Lung microvascular endothelial cell (primary cell): ENCODE measurements around the gene PILRB. TPM values are rescaled to one million over a fixed set of nuclear protein-coding genes. Genes with fewer than 3 reads are reported as not detected.
"Not testable (repeated sequence)": the region's sequence is repeated elsewhere in the genome, so short reads cannot be mapped to it uniquely, and the experiment has no call there.

Source experiments
- DNase-seq, 2 donors: peaks; one replicate each; pipeline versions ENCODE4 v3.0.0 to v3.0.0-alpha.2; 2010; ENCODE audit warnings: low read depth in 2 of 2
- total RNA-seq: library from RNA; depleted of rRNA; stranded (reverse); fragments of >200 nt; gene quantifications from 2 replicates; pipeline ENCODE4 v1.2.1, GENCODE V29; 2014

The PILRB gene
- total RNA-seq, 1 donor from 2014 or later = 21.6 TPM

- DNase-seq = no peak
Measured at GRCh38 chr7:100356416-100357068, 1.4 kb upstream of the PILRB start.

DNA sequence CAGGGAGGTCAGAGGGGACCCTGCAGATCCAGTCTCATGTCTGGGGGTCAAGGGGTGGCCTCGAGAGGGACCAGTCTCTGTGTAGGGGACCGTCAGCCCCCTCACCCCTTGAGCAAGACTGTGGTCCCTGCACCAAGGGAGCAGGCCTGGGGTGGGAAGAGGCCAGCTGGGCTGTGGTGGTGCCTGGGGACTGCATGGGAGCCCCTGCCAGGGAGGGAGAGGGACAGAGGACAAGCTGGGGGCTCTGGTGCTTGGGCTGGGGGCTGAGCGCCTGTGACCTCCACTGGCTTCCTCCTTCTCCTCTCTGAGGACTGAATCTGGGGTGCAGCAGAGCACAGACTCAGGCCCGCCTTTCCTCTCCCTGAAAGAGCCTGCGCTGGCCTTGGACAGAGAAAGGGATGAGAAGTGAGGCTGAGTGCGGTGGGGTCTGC, 771 bp upstream of the PILRB start:
- no peak for DNase-seq

DNA sequence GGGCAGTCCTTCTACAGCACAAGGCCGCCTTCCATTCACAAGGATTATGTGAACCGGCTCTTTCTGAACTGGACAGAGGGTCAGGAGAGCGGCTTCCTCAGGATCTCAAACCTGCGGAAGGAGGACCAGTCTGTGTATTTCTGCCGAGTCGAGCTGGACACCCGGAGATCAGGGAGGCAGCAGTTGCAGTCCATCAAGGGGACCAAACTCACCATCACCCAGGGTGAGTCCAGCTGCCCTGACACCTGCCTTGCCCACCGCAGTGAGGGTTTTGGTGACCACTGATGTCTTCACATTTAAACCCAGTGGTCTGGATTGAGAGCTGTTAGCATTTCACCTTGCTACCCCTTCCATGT, 918 bp downstream of the PILRB start:
- DNase-seq = no peak

- no peak for DNase-seq
Measured at GRCh38 chr7:100360135-100360854, 2.4 kb downstream of the PILRB start.

- DNase-seq = no peak
Measured at GRCh38 chr7:100363098-100363497, 5.2 kb downstream of the PILRB start.

DNA sequence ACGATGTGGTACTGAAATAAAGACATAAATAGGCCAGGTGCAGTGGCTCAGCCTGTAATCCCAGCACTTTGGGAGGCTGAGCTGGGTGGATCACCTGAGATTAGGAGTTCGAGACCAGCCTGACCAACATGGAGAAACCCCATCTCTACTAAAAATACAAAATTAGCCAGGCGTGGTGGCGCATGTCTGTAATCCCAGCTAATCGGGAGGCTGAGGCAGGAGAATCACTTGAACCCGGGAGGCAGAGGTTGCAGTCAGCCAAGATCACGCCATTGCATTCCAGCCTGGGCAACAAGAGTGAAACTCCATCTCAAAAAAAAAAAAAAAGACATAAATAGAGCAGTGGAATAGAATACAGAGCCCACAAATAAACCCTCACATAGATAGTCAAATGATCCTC, 5.9 kb downstream of the PILRB start:
- DNase-seq = not testable (repeated sequence)

- no peak for DNase-seq
Measured at GRCh38 chr7:100364480-100364879, 6.6 kb downstream of the PILRB start.

DNA sequence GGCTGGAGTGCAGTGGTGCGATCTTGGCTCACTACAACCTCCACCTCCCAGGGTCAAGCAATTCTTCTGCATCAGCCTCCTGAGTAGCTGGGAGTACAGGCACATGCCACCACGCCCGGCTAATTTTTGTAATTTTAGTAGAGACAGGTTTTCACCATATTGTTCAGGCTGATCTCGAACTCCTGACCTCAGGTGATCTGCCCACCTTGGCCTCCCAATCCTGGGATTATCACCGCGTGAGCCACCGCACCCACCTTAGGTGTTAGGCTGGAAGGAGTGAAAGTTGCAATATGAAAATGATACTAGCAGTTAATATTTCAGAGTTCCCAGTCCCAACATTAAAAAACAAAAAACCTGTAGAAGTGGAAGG, 8.1 kb downstream of the PILRB start:
- not testable (repeated sequence) for DNase-seq

- no peak for DNase-seq
Measured at GRCh38 chr7:100366411-100367250, 8.7 kb downstream of the PILRB start.

GRCh38 chr7:100367251-100367620, 9.3 kb downstream of the PILRB start:
- DNase-seq = no peak

DNA sequence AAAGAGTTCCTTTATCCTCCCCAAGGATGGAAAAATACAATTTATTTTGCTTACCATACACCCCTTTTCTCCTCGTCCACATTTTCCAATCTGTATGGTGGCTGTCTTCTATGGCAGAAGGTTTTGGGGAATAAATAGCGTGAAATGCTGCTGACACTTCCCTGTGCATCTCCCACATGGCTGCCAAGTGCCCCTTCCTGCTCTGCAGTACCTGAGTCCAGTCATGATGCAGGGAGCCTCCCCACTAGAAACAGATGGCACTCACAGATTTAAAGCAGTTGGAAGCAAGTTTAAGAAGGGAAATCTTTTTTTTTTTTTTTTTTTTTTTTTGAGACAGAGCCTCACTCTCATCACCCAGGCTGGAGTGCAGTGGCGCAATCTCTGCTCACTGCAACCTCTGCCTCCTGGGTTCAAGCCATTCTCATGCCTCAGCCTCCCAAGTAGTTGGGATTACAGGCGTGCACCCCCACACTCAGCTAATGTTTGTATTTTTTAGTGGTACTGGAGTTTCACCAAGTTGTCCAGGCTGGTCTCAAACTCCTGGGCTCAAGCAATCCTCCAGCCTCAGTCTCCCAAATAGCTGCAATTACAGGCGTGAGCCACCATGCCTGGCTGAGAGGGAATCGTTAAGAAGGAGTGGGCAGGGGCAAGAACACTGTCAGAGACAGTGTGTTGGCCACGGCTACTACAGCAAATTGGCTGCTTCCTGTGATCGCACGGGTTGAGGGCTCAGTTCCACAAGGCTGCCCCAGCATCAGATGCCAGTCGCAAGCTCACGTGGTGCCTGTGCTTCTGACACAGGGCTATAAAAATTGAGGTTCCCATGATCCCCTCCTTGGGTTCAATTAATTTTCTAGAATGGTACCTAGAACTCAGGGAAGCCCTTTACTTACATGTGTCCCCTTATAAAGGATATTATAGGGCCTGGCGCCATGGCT, 10.0 kb downstream of the PILRB start:
- no peak for DNase-seq

DNA sequence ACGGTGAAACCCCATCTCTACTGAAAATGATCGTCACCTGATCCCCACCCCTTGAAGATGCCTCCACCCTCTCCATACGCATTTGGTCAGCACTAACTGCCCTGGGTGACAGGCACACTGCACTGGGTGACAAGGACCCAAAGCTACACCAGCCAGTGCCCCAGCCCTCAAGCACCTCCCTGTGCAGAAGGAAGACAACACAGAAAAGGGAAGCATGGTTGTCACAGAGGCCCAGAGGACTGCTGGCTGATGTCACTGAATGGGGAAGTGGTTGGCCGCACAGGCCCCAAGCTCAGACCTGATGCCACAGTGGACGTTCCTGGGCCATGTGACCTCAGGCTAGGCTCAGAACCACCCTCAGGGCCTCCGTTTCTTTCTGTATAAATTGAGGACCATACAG, 11.2 kb downstream of the PILRB start:
- DNase-seq = no peak

DNA sequence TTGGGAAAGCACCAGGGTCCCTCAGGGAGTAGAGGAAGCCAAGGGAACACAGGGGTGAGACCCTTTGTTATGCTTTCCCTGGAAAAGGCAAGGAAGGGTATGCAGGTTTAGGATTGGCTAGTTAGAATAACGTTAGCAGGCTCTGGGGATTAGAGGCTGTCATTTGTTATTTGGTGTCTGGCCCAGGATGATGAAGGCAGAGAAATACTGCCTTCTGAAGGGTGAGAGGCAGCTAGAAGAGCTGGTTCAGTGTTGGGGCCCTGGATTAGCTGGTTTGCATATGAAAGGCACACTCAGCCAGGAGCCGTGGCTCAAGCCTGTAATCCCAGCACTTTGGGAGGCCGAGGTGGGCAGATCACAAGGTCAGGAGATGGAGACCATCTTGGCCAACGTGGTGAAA, 12.4 kb downstream of the PILRB start:
- no peak for DNase-seq

GRCh38 chr7:100370746-100371145, 12.8 kb downstream of the PILRB start:
- no peak for DNase-seq

DNA sequence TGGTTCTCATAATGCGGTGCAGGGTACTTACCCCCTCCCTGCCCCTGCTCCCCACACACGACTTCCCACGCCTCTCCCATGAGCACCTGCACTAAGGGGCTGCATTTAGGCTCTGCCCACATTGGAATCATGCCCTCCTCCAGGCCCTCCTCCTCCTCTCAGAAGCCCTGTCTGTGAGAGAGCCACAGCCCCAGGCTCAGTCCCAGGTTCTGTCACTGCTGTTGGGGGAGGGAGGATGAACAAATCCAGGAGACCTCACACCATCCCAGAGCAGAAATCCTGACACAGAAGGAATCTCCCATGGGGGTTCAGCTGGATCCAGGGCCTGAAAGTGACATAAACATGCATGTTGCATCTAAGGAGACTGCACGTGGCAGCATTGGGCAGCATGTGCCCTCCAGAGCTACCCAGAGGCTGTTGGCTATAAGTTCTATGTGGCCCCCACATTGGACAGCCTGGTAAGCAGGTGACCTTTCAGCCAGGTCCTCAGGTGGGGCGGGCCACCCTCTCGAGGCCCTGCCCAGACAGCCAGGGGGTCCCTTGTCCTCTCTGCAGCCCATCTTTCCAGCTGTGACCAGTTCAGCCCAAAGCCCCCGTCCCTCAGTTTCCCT, 13.7 kb downstream of the PILRB start:
- DNase-seq = no peak

GRCh38 chr7:100372256-100372655, 14.3 kb downstream of the PILRB start:
- peak in 1 of 2 donors; percentile 47 for DNase-seq

- DNase-seq = no peak
Measured at GRCh38 chr7:100372694-100373093, 14.8 kb downstream of the PILRB start.

DNA sequence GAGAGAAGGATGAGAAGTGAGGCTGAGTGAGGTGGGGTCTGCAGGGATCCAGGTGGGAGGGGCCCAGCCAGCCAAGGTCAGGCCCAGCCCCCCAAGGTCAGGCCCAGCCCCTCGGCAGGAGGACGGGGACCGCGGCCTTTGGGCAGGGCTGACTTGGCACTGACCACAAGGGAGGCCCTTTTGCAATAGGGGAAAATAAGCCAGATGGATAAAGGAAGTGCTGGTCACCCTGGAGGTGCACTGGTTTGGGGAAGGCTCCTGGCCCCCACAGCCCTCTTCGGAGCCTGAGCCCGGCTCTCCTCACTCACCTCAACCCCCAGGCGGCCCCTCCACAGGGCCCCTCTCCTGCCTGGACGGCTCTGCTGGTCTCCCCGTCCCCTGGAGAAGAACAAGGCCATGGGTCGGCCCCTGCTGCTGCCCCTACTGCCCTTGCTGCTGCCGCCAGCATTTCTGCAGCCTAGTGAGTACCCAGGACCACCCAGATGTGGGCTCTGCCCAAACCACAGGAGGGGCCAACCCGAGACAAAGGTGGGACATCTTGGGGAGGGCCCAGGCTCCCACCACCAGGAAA, 15.4 kb downstream of the PILRB start, which contains the start of gene PILRA:
Gene PILRA (plus strand): TSS at position 227 of the 571 bp plus-strand sequence. CDS start 170 bp downstream, at position 397.
- no peak for DNase-seq

- DNase-seq = not testable (repeated sequence)
Measured at GRCh38 chr7:100373870-100374598, 16.1 kb downstream of the PILRB start.

DNA sequence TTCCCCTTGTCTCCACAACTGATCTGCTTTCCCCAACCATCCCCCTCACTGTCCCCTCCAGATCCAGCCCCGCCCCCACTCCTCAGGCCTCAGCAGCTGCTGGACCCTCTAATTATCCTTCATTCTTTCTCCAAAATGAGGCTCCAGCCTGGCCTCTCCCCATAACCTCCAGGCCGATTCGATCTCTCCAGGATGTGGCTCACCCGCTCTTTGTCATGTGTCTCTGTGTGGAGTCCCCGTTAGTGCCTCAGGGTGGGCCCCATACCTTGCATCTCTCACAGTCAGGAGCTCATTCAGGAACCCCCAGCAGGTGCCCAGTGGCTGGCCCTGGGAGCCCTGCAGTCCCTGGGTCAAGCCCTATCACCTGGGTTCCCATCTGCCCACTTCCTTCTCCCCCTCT, 16.7 kb downstream of the PILRB start:
- no peak for DNase-seq
